ENCODE measurements around the gene LRP6. TPM values are rescaled to one million over a fixed set of nuclear protein-coding genes. Genes with fewer than 3 reads are reported as not detected.

The LRP6 gene
- total and polyA plus RNA-seq, 2 of the 8 experiments (the other 6 are each of a cell fraction or from before 2014, with no cell fraction given) = 53.6 to 73.2 TPM

GRCh38 chr12:12266389-12266872 lies 413 bp downstream of the LRP6 start:
- Histone ChIP-seq H3K79me1 (ENCODE audit: low read depth, low read length) (no peaks in the 10 kb centered on the region; the same call in 1 of the 2 replicates), H3K36me3 (ENCODE audit: control insufficient read depth in 2 of 4, insufficient read depth in 4 of 4, low read length in 3 of 4) (no peaks in the 10 kb centered on the region), H3K14ac (ENCODE audit: insufficient read length) (no peak overlapping the region), H3K9ac (replicated peaks in 1 of 4; ENCODE audit: extremely low read depth in 1 of 4, low read depth in 3 of 4, low read length in 3 of 4) (peak overlapping the region; percentile 79 to 100 (median 94)), H2BK120ac (replicated peaks; ENCODE audit: low read depth, low read length) (no peak overlapping the region), H3K23me2 (ENCODE audit: low read depth, low read length) (peaks cover 10% of the 10 kb centered on the region; the same call in 1 of the 2 replicates), H2AFZ (ENCODE audit: low read length) (no peak overlapping the region), H3K4ac (replicated peaks; ENCODE audit: insufficient read length, low read depth, low read length) (peak overlapping the region; percentile 36), H3K4me3 (ENCODE audit: extremely low read depth in 1 of 4, insufficient read depth in 2 of 4, low read depth in 3 of 4, low read length in 4 of 4) (peak overlapping the region; percentile 92 to 97 (median 96)), H2BK15ac (ENCODE audit: low read length) (no peak overlapping the region), H4K20me1 (replicated peaks in 1 of 2; ENCODE audit: control insufficient read depth in 1 of 2, insufficient read depth in 2 of 2, low read length in 2 of 2) (peaks cover 9 to 12% of the 10 kb centered on the region in 2 experiments), H3K18ac (ENCODE audit: extremely low read depth, low read length) (peak overlapping the region; percentile 94), H2BK20ac (ENCODE audit: low read length) (no peak overlapping the region), H2BK12ac (ENCODE audit: low read depth, low read length) (no peak overlapping the region), H2BK5ac (ENCODE audit: low read depth, low read length) (peak overlapping the region; percentile 100), H3K4me1 (replicated peaks in 1 of 4; ENCODE audit: control insufficient read depth in 3 of 4, insufficient read depth in 4 of 4, low read length in 3 of 4) (peaks cover 0 to 5% (median 1%) of the 10 kb centered on the region in 4 experiments; a peak in 4 of 7 replicates), H4K91ac (replicated peaks; ENCODE audit: insufficient read length, low read length) (peak overlapping the region; percentile 52), H3K79me2 (ENCODE audit: control insufficient read depth in 1 of 2, insufficient read depth in 2 of 2, low read length in 2 of 2) (peaks cover 34 to 52% of the 10 kb centered on the region in 2 experiments), H3K27me3 (replicated peaks in 1 of 4; ENCODE audit: control insufficient read depth in 3 of 4, extremely low read depth in 1 of 4, insufficient read depth in 3 of 4, low read length in 3 of 4) (no peaks in the 10 kb centered on the region), H4K5ac (ENCODE audit: insufficient read length, low read depth, low read length) (peak overlapping the region; percentile 31), H3K23ac (ENCODE audit: insufficient read length) (no peak overlapping the region), H3K56ac (replicated peaks; ENCODE audit: insufficient read length, low read depth, low read length) (peak overlapping the region; percentile 60), H3K4me2 (ENCODE audit: insufficient read depth in 1 of 2, low read depth in 2 of 2, low read length in 2 of 2) (peak overlapping the region; percentile 97), H2AK5ac (ENCODE audit: low read depth, low read length) (no peak overlapping the region), H4K8ac (ENCODE audit: extremely low read depth, insufficient read depth, low read length) (peak overlapping the region; percentile 93; the same call in 1 of the 2 replicates), H3K27ac (ENCODE audit: low read depth, low read length) (peak overlapping the region; percentile 100), H3K9me3 (ENCODE audit: insufficient read depth in 2 of 2, low read depth in 1 of 2, low read length in 1 of 2) (no peaks in the 10 kb centered on the region)
- no peak for TF ChIP-seq CHD2 (IDR thresholded peaks at IDR 0.05; ENCODE audit: low read length)
- no peak for TF ChIP-seq CREB1 (IDR thresholded peaks at IDR 0.05)
- peak; percentile 35 to 58; a peak in 2 of 4 replicates for TF ChIP-seq SIN3A (conservative IDR thresholded peaks at IDR 0.05 in 1 of 2, IDR thresholded peaks at IDR 0.05 in 1 of 2; ENCODE audit: low read depth in 1 of 2, low read length in 2 of 2)
- 0 out of 2 replicates have a peak, but pooled peaks have one; percentile 81 for TF ChIP-seq PHF8 (conservative IDR thresholded peaks at IDR 0.05; ENCODE audit: low read depth, low read length)
- peak; percentile 96 for TF ChIP-seq ASH2L (IDR thresholded peaks at IDR 0.05; ENCODE audit: low read length)
- DNase-seq (ENCODE audit: low read depth in 1 of 2, low spot score in 2 of 2) (no peak), FAIRE-seq (no peak)
- CTCF ChIA-PET (ENCODE audit: partially characterized antibody) = interaction anchor here (0.8 to 2.4 kb wide), 4 partner anchors 16 to 62 kb away, joined by 3 to 12 read pairs (median 4); no protein-coding TSS in a partner anchor
- POLR2A ChIA-PET (ENCODE audit: partially characterized antibody) = interaction anchor here (0.6 to 3.9 kb wide), 68 partner anchors 8 to 1545 kb away, joined by 3 to 31 read pairs (median 5); partner anchors contain the start of genes BORCS5, DUSP16 and MANSC1
- WGBS, 2 experiments (ENCODE audit: extremely low coverage in 1 of 2, insufficient coverage in 1 of 2, insufficient read length in 1 of 2, insufficient replicate concordance in 2 of 2, low coverage in 1 of 2, low lambda C conversion rate in 2 of 2, missing lambda C conversion rate in 1 of 2) = 0% methylated on average over 11 of the region's 27 CpGs; no CpG with 5 or more reads in 1 of the 2 experiments

Measured in H1 (cell line).